SKM-1 (cell line): Measurements from ENCODE around the gene CALCOCO2.
A peak's percentile ranks its signal among the peaks of the same experiment; 100 is the strongest.

ENCODE experiments used
- DNase-seq: peaks from one replicate; lab custom pipeline; 2025; ENCODE audit not compliant: unreplicated experiment; lab: John Stamatoyannopoulos, UW

Gene CALCOCO2, protein sequence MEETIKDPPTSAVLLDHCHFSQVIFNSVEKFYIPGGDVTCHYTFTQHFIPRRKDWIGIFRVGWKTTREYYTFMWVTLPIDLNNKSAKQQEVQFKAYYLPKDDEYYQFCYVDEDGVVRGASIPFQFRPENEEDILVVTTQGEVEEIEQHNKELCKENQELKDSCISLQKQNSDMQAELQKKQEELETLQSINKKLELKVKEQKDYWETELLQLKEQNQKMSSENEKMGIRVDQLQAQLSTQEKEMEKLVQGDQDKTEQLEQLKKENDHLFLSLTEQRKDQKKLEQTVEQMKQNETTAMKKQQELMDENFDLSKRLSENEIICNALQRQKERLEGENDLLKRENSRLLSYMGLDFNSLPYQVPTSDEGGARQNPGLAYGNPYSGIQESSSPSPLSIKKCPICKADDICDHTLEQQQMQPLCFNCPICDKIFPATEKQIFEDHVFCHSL

DNA sequence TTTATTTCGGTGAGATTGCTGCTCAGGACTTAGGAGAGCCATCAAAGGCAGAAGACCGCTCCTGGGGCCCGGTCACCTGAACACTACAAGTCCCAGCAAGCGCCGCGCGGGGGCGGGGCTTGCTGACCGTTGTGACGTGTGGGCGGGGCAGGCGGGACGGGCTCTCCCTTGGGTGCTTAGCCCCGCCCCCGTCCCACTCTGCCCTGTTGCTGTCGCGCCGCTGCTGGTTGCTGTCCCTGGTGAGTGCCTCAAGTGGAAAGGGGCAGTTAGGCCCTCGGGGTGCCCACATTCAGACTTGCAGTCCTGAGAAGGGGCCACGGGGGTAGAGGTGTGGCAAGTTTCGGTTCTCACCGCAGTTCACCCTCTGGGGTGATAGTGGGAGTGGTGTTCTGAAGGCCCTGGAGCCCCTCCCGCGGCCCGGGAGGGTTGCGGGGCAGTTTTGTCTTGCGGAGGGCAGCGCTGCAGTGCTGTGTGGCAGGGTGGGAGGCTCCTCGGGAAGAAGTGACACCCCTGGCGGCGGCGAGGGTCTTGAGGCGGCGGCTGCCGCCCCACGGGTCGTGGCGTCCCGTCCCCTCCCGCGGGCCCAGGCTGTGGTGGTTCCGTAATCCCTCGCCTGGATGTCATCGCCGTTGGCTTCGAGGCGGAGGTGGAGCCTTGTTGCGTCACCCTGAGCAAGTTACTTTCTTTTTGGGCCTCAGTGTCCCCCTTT lies at the start of gene CALCOCO2:
Gene CALCOCO2 (plus strand): TSS at position 196 of the 709 bp plus-strand sequence. CDS start 10,673 bp downstream, outside the sequence.
- DNase-seq: peak; percentile 90

DNA sequence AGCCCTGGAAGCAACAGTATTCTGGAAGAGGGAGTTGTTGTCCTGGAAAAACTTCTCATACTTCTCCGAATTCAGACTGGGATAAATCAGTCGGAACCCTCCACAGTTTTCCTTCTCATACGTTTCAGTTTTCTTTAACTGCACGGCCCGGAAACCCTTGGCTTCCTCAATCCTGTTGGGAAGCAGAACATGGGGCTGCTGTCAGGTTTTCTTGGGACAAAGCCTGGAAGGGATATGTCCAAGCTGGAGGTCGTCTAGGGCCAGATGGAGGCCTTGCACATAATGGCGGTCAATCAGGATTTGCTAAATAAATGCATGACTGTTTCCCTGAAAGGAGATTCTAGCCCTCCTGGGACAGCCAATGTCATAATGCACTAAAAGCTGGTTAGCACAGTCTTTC lies 43.0 kb upstream of the CALCOCO2 start:
- DNase-seq: no peak

DNA sequence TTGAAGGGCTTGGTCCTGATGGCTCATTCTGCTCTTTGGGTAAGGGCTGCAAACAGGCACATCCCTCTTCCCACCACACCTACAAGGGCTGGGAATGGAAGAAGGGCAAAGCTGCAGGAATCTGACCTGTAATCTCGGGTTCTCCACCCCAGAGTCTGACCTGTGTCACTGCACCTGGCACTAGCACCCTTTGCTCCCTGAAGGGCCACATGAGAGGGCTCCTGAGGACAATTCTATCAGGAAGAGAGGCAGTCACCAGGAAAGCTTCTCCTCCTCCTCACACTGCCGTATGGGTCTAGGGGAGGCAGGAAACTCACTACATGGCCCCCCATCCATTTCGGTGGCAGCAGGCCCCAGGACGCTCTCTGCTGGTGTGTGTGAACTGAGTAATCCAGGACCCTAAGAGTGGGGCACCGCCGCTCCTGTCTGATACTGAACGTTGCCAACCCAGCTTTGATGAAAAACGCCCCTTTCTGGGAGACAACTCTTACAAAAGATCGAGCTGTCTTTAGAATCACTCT lies 40.2 kb upstream of the CALCOCO2 start:
- no peak for DNase-seq

DNA sequence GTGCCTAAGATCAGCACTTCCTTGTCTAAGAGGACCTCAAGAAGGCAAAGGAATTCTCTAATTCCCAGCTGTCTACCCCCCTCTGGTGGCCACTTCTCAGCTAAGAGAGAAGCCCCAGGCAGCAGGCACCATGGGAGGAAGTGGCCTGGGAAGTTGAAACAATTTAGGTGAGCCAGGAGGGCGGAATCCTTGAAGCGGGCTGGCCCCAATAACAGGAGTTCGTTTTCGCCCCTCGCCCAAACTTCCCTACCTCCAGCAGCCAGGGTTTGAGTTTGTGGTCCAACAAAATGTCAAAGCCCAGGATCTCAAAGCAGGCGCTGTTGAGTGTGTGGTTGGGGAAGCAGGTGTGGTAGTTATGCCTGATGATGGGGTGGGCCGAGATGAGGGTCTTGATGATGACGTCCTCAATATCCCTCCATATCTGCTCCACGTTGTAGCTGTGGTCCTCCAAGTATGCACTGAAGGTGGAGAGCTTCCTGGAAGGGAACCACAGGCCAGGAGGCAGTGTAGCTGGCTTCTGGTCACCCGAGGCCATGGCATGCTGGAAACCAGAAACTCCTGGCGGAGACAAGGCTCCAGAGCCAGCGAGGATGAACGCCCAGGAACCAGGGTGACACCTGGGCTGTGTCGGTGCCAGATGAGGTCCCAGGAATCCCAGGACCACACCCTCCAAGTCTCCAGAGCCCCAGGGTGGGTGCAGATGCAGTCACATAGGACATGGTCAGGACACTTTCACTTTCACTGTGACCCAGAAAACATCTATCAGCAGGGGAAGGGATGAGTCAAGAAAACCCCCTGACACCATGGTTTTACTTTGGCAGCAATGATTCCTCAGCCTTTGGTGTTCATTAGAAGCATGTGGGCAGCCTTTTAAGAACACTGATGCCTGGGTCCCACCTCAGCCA lies 39.5 kb upstream of the CALCOCO2 start:
- peak; percentile 20 for DNase-seq

DNA sequence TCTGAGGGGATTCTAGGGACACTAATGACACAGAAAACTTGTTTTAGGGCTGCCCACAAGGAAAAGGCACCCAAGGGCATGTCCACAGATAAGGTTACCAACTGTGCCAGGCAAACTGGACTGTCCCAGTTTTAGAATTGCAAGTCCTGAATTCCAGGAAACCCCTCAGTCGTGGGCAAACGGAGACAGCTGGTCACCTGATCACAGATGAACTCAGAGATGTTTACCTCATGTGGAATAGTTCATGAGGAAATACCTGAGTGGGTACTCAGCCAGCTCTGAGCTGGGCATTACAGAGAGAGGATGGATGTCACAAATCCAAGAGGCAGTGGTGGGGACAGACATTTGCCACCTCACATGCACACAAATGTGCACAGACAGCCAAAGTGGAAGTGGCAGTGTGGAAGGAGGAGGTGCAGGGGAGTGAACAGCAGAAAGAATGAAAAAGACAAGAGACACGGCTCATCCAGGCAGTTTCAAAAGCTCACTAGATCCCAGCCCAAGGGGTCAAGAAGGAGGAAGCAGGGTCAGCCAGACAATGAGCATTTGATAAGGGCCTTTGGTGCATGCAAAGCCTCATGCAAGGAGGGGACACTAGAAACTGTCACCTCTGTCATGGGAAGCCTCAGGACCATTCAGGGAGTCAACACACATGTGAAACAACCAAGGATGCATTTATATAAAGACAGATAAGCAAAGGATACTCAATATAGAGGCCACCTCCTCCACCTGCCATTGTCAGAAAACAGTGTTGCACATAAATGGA lies 38.6 kb upstream of the CALCOCO2 start:
- DNase-seq: no peak

DNA sequence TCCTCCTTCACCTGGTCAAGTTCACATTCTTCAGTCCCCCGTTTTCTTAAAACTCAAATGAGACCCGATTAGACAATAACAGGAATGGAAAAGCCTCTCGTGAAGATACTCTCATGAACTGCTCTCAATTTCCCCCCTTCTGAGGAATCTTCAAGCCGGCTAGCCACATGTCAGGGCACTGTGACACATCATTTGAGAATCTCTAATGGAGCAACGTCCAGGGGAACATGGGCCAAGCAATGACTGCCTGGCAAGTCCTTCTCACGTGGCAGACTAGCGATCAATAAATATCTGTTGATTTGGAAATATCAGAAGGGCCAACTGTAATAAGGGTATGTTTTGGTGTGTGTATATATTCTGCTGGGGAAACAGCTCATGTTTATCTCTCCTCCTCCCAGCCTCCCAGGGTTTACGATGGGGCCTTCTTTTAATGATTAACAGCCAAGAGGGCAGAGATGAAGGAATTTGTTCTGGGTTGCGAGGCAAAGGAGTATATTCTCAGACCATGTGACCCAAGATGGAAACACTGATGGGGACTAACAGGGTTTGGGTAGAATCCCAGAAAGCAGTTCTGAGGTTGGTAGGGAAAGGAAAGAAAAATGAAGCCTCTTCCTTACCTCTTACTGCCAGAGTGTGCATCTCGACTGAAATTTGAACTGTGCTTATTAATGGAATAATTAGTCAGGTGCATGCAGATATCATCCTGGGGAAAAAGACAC lies 35.2 kb upstream of the CALCOCO2 start:
- DNase-seq: no peak

DNA sequence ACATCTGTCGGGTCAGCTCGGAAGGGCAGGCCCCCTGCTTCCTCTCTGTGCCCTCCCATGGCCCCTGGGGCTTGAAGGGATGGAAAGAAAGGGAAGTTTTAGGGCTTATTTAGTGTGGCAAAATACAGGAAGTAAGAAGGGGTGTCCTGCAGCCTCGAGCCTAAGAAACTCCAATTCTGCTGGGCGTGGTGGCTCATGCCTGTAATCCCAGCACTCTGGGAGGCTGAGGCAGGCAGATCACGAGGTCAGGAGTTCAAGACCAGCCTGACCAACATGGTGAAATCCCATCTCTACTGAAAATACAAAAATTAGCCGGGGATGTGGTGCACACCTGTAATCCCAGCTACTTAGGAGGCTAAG lies 34.7 kb upstream of the CALCOCO2 start:
- DNase-seq: peak; percentile 22

DNA sequence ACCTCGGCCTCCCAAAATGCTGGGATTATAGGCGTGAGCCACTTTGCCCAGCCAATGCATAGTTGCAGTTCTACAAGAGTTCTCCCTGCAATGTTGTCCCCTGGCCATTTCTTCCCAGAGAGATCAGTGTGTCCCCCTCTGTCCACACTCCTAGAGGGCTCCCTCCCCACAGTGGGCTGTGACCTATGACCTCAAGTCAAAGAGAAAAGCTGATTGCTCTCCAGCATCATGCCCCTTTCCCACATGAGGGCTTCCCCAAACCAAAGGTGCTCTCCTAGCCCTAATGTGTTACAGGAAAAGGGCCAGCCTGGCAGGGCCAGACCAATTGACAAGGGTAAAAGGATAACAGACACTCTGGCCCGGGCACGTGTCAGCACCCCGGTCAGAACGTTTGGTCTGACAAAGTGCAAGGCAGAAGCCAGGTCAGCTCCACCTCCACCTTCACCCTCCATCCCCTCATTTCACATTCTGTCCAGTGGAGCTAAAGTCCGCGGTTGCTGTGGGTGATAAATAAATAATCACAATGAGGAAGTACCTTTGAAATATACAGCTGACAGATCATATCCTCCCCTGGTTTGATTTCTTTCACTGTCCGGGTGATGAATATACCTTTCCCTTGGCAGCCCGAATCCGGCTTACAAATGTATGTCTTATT lies 31.6 kb upstream of the CALCOCO2 start:
- no peak for DNase-seq

DNA sequence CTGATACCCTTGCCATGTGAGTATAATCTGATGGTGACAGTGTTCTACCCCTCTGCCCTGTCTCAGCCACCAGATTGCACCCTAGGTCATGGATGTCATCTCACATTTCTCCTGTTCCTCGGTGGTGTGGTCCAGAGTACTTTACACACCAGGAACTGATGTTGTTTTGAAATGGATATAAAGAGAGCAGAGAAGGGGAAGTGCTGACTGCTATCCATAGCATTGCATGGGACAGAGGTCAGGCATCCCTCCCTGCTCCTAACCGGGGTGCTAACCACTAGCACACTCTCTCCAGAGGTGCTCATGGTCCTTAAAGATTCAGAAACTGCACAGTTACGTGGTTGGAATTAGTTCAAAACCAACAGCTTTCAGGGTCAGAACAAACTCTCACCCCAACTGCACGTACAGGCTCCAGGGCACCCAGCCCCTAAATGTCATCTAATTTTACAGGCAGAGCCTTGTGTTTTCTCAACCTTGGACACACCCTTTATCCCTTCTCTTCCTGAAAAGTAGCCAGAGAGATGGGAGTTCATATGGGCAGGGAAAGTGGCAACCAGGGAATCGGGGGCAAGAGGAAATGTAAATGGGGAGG lies 30.1 kb upstream of the CALCOCO2 start:
- peak; percentile 41 for DNase-seq

DNA sequence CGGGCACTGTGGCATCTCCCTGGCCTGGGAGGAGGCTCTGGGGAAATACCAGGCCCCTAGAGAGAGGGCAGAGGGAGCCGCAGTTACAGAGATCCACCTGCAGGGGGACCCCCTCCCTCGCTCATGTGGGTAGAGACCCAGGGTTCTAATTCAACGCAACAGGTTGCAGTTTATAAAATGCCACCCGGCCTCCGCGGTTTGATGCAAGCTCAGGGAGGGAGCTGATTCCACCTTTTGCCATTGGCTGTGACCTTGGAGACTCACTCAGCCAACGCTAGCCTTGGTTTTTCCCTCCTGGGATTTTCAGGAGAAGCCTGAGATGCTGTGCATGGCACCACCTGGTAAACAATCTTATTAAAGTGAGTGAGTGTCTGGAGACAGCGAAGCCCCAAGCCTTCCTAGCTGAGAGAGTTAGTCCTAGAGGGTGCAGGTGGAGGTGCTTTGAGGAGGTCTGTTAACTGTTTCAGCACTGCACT lies 25.9 kb upstream of the CALCOCO2 start:
- peak; percentile 46 for DNase-seq

DNA sequence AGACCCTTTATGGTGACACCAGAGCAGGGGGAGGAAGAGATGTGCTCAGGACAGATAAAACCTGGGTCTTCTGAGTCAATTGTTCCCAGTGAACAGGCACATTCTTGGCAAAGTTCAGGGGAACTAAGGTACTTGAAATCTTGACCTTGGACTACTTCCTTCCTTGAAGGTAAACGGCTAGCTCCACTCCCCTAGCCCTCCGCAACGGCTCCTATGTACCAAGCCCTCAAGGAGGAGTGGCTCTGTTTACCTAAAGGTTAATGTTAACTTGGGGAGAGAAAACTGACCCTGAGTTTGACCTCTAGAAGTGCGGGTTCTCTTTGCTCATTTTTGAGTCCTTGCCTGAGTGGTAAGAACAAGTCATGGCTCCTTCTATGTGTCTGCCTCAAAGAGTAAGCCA lies 21.7 kb upstream of the CALCOCO2 start:
- DNase-seq: no peak

DNA sequence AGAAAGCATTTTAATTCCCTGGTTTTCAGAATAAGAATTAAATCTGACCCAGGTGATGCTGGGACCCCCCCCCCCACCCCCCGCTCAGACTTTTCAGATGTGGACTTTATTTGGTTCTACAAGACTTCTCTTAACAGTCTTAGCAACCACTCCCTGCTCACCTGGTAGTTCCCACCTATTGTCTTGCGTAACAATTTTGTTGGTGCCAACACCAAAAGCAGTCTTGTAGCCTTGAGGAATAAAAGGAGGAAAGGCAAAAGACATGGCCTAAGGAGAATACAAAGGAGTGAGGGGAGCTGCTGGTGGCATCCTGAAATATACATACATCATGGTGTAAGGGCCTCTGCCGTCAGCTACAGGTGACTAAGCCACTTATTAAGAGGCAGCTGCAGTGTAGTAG lies 18.8 kb upstream of the CALCOCO2 start:
- no peak for DNase-seq

DNA sequence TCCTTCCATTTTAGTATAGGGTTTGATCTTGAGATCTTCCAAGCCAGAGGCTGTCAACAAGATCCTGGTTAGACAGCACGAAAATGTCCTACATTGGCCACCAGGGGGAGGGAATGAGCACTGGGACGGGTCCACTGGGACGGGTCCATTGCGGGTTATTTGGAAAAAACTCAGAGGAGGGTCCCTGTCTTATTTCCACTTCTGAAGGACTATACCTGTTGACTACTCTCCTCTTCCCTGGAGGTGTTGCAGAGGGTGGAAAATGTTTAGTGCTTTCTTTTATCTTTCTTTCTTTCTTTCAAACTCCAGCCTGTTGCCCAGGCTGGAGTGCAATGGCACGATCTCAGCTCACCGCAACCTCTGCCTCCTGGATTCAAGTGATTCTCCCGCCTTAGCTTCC lies 16.3 kb upstream of the CALCOCO2 start:
- DNase-seq: no peak

DNA sequence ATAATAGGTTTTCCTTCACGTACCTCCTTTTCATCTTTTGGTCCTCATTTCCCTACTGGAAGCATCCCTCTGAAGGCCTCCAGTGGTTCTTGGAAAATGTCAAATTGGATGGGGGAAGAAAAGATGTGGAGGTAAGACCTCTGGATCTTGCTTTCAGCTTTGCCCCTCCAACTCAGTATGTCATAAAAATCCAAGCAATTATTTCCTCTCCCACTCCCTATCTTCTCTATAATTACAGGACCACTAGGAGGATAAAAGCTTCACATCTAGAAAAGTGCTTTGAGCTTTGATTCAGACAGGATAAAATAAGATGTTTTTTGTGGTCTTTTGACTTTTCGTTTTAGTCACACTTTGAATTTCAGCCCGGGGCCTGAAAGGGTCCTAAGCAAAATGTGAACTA lies 15.5 kb upstream of the CALCOCO2 start:
- no peak for DNase-seq

DNA sequence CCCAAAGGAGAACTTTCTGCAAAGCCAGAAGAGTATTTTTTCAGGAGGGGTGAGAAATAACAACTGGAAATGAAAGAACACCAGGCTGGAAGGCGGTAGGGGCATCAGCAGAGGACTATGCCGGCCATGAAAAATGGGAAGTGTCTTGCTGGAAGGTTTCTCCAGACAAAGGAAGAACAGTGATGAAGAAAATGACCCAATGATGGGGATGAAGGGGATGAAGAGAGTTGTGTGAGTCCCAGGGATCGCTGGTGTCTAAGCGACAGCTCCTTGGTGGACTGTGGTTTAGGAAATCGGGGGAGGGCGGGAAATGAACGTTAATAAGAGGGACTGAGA lies 14.4 kb upstream of the CALCOCO2 start:
- no peak for DNase-seq

DNA sequence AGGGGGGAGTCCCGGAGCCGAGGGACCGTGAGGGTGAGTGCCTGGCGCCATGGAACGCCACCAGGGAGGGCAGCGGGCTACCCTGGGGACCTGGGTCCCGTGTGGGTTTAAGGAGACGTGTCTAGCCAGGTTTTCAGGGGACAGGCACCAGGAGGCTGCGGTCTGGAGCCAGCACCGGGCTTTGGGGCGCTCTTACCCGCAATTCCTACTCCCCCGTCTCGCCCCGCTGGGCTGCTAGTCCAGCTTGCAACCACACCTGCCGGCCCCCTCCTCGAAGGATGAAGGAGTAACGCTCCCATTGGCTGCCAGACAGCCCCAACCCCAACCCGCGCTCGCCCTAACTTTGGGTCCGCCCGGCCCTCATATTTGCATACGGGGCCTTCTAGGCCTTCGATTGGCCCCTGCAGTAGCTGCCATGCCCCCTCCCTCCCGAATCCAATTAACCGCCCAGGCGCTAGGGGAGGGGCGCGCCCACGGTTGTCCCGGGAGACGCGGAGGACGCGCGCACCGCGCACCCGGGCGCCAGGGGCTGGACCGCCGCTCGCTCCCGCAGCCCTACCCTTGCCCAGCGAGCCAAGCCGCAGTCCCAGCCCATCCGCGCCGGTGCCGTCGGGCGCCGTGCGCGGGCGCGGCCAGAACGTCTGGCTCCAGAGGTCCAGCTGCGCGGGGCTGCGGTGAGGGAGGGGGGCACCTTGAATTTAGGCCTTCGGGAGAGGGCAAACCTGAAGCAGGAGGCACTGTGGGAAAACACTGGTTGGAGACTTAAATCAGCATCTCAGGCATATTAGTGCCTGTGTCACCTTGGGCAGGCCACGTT lies 13.9 kb upstream of the CALCOCO2 start, which contains the start of gene TTLL6:
Gene TTLL6 (minus strand): TSS at position 456 of the 817 bp plus-strand sequence. CDS start 157 bp downstream, at position 299.
- DNase-seq: no peak

DNA sequence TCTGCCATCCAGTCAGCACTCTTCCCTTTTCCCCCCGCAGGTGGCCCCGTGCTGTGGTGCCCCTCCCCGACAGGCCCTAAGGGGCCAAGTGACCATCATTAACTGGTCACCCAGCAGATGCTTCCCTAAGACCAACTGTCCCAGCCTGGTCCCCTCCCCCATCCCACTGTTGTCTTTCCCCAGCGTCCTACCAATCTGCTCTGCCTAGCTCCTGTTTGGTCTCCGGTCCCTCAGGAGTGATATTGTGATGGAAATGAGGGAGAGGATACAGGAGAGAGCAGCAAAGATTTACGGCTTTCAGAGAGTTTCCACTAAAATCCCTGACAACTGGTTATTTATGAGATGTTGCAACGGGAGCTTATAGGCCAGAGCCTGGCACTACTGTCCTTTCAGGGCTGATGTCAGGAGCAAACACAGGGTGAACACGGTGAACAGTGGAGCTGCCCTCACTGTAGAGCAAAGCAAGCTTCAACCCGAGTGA lies 12.4 kb upstream of the CALCOCO2 start:
- DNase-seq: no peak

DNA sequence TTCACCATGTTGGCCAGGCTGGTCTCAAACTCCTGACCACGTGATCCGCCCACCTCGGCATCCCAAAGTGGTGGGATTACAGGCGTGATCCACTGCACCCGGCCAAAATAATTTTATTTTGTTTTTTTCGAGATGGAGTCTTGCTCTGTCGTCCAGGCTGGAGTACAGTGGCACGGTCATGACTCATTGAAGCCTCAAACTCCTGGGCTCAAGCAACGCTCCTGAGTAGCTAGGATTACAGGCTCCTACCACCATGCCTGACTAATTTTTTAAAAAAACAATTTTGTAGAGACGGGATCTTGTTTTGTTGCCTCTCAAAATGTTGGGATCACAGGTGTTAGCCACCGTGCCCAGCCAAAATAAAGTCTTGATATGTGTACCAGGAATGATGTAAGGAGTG lies 11.4 kb upstream of the CALCOCO2 start:
- DNase-seq: no peak
